GM18858 (cell line): ENCODE data around the gene OR2L3.
"Not testable (repeated sequence)": the region's sequence is repeated elsewhere in the genome, so short reads cannot be mapped to it uniquely, and the experiment has no call there.

Experiments used
- ATAC-seq: cut with Tn5 transposase; IDR thresholded peaks from one replicate; pipeline ENCODE4 v1.9.1; 2021; ENCODE audit not compliant: unreplicated experiment

OR2L3 gene, protein sequence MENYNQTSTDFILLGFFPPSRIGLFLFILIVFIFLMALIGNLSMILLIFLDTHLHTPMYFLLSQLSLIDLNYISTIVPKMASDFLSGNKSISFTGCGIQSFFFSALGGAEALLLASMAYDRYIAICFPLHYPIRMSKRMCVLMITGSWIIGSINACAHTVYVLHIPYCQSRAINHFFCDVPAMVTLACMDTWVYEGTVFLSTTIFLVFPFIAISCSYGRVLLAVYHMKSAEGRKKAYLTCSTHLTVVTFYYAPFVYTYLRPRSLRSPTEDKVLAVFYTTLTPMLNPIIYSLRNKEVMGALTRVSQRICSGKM

DNA sequence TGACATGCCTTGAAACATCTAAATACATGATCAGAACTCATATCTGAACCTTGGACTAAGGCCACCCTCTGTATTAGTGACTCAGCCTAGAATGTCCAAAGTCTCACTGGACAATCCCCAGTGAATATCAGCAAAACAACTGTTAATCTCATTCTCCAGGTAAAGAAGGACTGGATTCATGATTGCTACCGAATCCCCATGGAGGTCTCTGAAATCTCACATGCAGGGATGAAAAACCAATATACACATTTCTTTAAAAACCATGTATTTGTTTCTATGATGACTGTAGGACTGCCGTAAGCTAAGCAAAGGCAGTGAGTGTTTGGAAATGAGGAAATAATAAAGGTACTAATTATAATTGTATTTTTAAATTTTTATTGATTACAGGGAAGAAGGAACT is at the start of gene OR2L3:
Gene OR2L3, plus strand, starts transcription at position 301 of the 400 bp plus-strand sequence. CDS start 13,846 bp downstream, outside the sequence.
- no peak for ATAC-seq

DNA sequence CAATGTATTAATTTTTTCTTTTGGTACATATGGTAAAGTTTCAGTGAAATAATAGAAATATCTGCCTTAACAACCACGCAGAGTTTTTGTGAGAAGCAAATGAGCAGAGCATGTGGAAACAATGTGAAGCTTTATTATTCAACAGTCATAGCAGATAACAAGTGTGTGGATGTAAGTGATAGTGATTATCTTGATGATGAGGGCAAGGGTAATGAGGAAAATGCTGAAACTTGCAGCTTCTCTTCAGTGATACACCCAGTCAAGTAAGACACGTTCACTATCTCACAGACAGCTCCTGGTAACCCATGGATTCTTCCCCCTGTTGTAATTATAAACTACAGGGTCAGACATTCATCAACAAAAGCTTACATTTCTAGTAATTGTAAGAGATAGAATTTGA is 47.8 kb upstream of the OR2L3 start:
- no peak for ATAC-seq

DNA sequence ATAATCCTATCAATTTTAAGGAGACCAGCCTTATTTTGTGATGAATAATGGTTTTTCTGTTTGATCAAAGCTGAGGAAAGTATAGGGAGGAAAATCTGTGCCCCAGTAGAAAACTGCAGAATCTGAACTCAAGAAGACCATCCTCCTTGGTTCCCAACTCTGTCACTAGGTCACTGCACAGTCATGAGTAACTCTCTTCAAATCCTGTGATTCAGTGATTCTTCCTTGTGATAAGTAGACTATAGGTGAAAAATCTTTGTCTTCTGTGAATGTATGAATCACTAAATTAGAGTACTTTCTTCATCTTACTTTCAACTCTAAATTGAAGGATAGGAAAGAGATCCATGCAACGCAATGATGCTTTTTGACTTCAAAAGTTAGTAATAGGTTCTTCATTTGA is 46.5 kb upstream of the OR2L3 start:
- no peak for ATAC-seq

DNA sequence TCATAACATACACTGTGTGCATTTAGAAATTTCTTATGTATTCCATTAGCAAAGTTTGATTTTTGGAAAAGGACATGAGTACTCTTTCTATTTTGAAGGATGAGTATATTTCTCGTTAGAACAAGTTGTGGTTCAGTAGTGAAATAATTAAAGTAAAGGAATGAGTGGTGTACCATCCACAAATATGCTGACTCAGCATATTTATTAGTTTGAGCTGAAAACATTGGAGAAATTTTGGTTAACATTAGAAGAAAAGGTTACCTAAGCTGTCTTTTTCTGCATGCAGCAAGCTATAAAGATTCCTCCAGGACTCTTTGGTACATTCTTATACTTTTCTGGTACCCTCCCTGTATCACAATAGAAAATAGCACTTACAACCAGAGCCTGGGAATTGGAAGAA is 38.9 kb upstream of the OR2L3 start:
- ATAC-seq, result no peak

DNA sequence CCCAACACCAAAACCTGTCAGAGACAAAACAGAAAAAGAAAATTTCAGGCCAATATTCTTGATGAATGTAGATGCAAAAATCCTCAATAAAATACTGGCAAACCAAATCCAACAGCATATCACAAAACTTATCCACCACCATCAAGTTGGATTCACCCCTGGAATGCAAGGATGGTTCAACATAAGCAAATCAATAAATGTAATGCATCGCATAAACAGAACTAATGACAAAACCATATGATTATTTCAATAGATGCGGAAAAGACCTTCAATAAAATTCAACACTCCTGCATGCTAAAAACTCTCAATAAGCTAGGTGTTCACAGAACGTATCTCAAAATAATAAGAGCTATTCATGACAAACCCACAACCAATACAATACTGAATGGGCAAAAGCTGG is 37.0 kb upstream of the OR2L3 start:
- ATAC-seq, result no peak

DNA sequence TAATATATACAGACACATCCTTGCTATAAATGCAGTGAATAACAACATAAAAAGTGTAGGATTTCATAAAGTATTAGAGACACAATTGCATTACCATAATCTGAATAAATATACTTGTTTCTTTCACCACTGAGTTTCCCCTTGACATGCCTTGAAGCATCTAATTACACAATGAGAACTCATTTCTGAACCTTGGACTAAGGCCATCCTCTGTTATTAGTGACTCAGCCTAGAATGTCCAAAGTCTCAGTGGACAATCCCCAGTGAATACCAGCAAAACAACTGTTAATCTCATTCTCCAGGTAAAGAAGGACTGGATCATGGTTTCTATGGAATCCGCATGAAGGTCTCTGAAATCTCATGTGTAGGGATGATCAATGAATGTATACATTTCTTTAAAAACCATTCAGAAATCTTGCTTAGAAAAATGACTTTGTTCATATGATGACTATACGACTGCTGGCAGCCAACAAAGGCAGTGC is 33.4 kb upstream of the OR2L3 start, which contains the start of gene OR2L5:
Gene OR2L5, plus strand, starts transcription at position 432 of the 482 bp plus-strand sequence. CDS start 8,288 bp downstream, outside the sequence.
- no peak for ATAC-seq

DNA sequence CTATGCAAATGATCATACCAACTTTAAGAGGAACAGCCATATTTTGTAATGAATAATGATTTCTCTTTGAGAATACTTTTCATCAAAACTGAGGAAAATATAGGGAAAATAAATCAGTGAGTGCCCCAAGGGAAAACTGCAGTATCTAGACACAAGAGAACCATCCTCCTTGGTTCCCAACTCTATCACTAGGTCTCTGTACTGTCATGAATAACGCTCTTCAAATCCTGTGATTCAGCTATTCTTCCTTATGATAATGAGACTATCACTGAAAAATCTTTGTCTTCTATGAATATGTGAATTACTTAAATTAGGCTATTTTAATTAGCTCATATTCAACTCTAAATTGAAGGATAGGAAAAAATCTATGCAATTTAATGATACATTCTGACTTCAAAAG is 30.8 kb upstream of the OR2L3 start:
- no peak for ATAC-seq

DNA sequence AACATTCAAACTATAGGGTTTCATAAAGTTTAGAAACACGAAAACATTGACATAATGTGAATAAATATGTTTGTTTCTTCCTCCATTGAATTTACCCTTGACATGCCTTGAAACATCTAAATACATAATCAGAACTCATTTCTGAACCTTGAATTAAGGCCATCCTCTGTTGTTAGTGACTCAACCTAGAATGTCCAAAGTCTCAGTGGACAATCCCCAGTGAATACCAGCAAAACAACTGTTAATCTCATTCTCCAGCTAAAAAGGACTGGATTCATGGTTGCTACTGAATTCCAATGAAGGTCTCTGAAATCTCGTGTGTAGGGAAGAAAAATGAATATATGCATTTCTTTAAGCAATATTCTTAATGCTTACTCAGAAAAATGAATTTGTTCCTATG is 16.9 kb upstream of the OR2L3 start, which contains the start of gene OR2L2:
Gene OR2L2, plus strand, starts transcription at position 301 of the 400 bp plus-strand sequence. CDS start 8,198 bp downstream, outside the sequence.
- no peak for ATAC-seq

DNA sequence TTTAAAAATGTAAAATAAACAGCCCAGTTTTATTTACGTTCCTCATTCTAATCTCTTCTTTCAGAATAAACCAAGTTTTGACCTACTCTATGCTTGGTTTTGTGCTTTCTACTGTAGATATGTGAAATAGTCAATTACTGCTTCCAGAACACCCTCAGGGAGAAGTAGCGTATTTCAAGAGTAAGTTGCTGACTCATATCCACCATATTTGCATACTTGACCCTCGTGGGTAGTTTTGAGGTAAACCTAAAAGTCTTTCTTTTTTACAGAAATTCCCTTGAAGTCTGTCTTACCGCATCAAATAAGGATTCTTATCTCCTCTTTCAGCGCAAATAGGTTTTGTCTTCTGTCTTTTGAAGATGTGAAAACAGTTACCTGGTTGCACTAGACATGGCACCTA is 1.4 kb upstream of the OR2L3 start:
- no peak for ATAC-seq

DNA sequence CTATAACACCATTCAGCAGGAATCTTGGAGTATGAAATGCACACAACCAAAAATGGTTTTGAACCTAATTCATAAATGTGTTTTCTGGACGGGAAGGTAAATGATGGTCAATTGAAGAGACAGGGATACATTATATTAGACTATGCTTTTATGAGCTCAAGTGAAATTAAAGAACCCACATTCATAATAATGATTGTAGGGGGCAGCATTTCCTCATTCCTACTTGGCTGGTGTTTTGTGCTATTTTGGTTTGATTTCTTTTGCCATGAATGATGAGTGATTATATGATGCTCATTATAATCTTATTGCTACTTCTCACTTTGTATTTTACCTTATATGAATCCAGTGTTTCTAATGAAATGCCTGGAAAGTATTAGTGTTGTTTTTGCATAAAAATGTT is 372 bp downstream of the OR2L3 start:
- ATAC-seq, result no peak

DNA sequence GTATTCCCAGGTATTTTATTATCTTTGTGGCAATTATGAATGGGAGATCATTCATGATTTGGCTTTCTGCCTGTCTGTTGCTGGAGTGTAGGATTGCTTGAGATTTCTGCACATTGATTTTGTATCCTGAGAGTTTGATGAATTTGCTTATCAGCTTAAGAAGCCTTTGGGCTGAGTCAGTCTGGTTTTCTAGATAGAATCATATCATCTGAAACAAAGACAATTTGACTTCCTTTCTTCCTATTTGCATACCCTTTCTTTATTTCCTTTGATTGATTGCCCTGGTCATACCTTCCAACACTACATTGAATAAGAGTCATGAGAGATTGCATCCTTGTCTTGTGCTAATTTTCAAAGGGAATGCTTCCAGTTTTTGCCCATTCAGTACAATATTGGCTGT is 8.0 kb downstream of the OR2L3 start:
- ATAC-seq, result no peak

DNA sequence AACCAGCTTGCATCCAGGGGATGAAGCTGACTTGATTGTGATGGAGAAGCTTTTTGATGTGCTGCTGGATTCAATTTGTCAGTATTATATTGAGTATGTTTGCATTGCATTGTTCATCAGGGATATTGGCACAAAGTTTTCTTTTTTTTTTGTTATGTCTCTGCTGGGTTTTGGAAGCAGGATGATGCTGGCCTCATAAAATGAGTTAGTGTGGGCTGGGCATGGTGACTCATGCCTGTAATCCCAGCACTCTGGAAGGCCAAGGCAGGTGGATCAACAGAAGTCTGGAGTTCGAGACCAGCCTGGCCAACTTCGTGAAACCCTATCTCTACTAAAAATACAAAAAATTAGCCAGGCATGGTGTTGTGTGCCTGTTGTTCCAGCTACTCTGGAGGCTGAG is 8.6 kb downstream of the OR2L3 start:
- ATAC-seq, result no peak

DNA sequence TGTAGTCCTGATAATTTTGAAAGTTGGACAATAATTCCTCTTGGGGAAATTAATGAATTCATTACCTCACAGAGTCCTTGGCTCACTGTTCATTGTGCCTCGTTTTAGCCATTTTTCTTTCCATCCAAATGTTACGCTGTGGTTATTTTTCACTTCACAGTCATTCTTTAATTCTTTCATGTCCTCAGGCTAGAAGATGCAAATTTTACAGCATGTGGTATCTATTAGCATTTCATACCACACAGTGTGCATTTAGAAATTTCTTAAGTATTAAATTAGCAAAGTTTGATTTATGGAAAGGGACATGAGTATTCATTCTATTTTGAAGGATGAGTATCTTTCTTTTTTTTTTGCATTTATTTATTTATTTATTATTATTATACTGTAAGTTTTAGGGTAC is 18.4 kb downstream of the OR2L3 start:
- ATAC-seq, result no peak

DNA sequence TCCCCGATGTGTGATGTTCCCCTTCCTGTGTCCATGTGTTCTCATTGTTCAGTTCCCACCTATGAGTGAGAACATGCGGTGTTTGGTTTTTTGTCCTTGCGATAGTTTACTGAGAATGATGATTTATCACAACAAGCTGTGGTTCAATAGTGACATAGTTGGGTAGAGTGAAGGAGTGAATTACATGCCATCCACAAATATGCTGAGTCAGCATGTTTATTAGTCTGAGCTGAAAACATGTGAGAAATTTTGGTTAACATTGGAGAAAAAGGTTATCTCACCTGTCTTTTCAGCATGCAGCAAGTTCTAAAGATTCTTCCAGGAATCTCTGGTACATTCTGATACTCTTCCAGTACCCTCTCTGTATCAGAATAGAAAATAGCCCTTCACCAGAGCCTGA is 19.0 kb downstream of the OR2L3 start:
- ATAC-seq, result no peak

DNA sequence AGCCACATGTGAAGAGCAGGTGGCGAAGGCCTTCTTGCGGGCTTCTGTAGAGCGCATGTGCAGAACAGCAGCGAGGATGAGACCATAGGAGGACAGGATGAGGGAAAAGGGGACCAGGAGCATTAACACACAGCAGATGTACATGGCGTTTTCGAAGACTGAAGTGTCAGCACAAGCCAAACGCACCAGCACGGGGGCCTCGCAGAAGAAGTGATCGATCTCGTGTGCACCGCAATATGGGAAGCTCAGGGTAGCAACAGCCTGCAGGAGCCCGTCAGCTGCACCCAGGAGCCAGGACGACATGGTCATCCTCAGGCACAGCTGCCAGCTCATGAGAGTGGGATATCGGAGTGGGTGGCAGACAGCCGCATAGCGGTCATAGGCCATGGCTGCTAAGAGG is 37.2 kb downstream of the OR2L3 start:
- ATAC-seq, result not testable (repeated sequence)

DNA sequence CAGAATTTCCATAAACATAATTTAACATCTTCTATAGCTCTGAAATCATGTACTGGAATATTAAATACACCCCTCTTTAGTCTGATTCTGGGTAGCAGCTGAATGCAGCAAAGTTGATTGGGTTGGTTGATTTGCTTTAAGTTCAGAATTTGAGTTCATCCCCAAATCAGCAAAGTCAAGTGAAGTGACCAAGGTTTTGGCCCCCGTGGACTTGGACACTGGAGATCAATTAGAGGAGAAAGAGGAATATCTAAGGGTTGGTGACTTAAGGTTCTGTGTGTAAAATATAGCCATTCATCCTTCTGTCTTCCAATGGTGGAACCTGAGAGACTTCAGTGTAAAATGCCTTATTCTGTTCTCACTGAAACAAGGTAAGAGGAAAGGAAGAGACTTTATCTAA is 48.2 kb downstream of the OR2L3 start, which contains the start of gene OR2L13:
Gene OR2L13, plus strand, starts transcription at position 301 of the 400 bp plus-strand sequence. CDS start 4,192 bp downstream, outside the sequence.
- no peak for ATAC-seq

DNA sequence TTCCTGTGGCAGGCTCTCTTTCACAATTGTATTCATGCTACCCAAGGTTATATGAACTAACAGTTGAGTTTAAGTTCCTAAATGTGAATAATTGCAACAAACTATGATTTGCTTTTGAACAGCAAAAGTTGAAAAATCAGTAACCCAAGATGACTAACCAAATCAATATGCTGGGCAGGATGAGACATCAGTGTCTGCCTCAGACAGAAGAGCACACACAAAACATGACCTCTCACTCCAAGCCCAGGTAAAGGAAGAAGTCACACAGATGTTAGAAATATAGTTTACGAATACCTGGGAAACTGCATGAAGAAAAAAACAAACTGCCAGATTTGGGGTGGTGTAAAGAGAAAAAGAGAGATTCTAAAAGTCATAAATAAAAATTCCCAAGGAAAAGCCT is 51.9 kb downstream of the OR2L3 start:
- ATAC-seq, result no peak

DNA sequence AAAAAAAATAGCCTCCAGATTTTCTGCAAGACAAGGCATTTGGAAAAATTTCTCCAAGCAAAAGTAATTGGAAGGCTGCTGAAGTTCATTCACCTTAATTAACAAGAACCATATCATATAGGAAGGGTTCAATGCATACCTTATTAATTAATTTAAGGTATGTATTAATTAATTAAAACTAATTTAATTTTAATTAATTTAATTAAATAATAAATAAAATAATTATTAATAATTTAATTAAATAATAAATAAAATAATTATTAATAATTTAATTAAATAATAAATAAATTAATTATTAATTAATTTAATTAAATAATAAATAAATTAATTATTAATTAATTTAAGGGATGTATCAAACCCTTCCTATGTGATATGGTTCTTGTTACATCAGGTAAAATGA is 56.2 kb downstream of the OR2L3 start:
- no peak for ATAC-seq

DNA sequence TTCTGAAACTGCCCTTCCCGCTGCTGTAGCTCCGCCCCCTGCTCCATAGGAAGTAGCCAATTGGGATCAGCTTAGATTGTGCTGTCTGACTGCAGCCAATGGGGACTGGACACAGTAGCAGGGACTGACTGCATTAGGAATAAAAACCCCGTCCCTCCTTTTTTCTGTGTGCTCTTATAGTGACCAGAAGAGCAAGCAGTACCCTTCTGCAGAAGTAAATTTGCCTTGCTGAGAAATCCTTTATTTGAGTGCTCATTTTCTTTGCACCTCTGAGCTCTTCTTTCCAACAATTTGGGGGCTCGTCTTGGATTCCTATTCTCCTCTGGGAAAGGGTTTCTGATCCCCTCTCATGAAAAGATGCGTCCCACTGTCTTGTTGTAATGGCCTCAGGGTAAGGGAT is 64.5 kb downstream of the OR2L3 start:
- no peak for ATAC-seq
